Measurements from ENCODE around the gene PDZK1IP1.

PDZK1IP1 gene

GRCh38 chr1:47189844-47190508 lies at the start of gene PDZK1IP1:
TSS of gene PDZK1IP1 (minus strand) at chr1:47190036. CDS start at chr1:47189932, 104 bp downstream.
- Histone ChIP-seq H3F3A (ENCODE audit: insufficient read depth, low read length) (no peaks in the 10 kb centered on the region), H4K20me1 (ENCODE audit: insufficient read depth, low read length) (no peaks in the 10 kb centered on the region), H3K36me3 (replicated peaks; ENCODE audit: insufficient read depth, low read length) (no peaks in the 10 kb centered on the region), H3K27ac (ENCODE audit: low read length) (no peak within 1 kb of the TSS), H2AFZ (ENCODE audit: low read length) (no peak within 1 kb of the TSS), H3K9me3 (replicated peaks; ENCODE audit: insufficient read depth, low read length) (no peaks in the 10 kb centered on the region), H3K79me2 (ENCODE audit: low read length) (no peaks in the 10 kb centered on the region), H3K9me2 (replicated peaks; ENCODE audit: insufficient read depth, low read length) (no peaks in the 10 kb centered on the region), H3K4me2 (ENCODE audit: low read depth, low read length) (no peak within 1 kb of the TSS), H3K4me1 (ENCODE audit: low read length) (no peaks in the 10 kb centered on the region), H3K4me3 (ENCODE audit: low read length) (no peak within 1 kb of the TSS), H3K9ac (ENCODE audit: low read length) (no peak within 1 kb of the TSS), H3K27me3 (replicated peaks; ENCODE audit: insufficient read depth, low read length) (no peaks in the 10 kb centered on the region)
- TF ChIP-seq EZH2phosphoT487 (IDR thresholded peaks at IDR 0.05; ENCODE audit: low read length) (no peak), CTCF (IDR thresholded peaks at IDR 0.05; ENCODE audit: low read length) (no peak), EZH2 (optimal IDR thresholded peaks at IDR 0.05; ENCODE audit: low read depth, low read length) (no peak)
- no peak for DNase-seq

GRCh38 chr1:47238935-47239592 lies 49.2 kb upstream of the PDZK1IP1 start:
- H3K9ac ChIP-seq (ENCODE audit: low read length), result no peak overlapping the region
- no peak overlapping the region for H2AFZ ChIP-seq (ENCODE audit: low read length)
- no peaks in the 10 kb centered on the region for H4K20me1 ChIP-seq (ENCODE audit: insufficient read depth, low read length)
- H3K4me1 ChIP-seq (ENCODE audit: low read length), result no peaks in the 10 kb centered on the region
- H3K4me2 ChIP-seq (ENCODE audit: low read depth, low read length), result no peak overlapping the region
- no peak for TF ChIP-seq EZH2phosphoT487 (IDR thresholded peaks at IDR 0.05; ENCODE audit: low read length)
- TF ChIP-seq EZH2 (optimal IDR thresholded peaks at IDR 0.05; ENCODE audit: low read depth, low read length), result no peak
- no peak for TF ChIP-seq CTCF (IDR thresholded peaks at IDR 0.05; ENCODE audit: low read length)
- H3K4me3 ChIP-seq (ENCODE audit: low read length), result no peak overlapping the region
- no peaks in the 10 kb centered on the region for H3K79me2 ChIP-seq (ENCODE audit: low read length)
- no peaks in the 10 kb centered on the region for H3K9me3 ChIP-seq (replicated peaks; ENCODE audit: insufficient read depth, low read length)
- no peak overlapping the region for H3K27ac ChIP-seq (ENCODE audit: low read length)
- H3F3A ChIP-seq (ENCODE audit: insufficient read depth, low read length), result no peaks in the 10 kb centered on the region
- no peaks in the 10 kb centered on the region for H3K9me2 ChIP-seq (replicated peaks; ENCODE audit: insufficient read depth, low read length)
- no peaks in the 10 kb centered on the region for H3K36me3 ChIP-seq (replicated peaks; ENCODE audit: insufficient read depth, low read length)
- peaks cover under 1% of the 10 kb centered on the region; the same call in 1 of the 2 replicates for H3K27me3 ChIP-seq (replicated peaks; ENCODE audit: insufficient read depth, low read length)
- DNase-seq, result no peak

GRCh38 chr1:47235806-47236205 lies 46.0 kb upstream of the PDZK1IP1 start:
- no peaks in the 10 kb centered on the region for H3K4me1 ChIP-seq (ENCODE audit: low read length)
- no peak overlapping the region for H3K9ac ChIP-seq (ENCODE audit: low read length)
- H3K4me2 ChIP-seq (ENCODE audit: low read depth, low read length), result no peak overlapping the region

More at GRCh38 chr1:47235806-47236205, 46.0 kb upstream of the PDZK1IP1 start:
- Histone ChIP-seq H3K9me2 (replicated peaks; ENCODE audit: insufficient read depth, low read length) (no peaks in the 10 kb centered on the region), H3F3A (ENCODE audit: insufficient read depth, low read length) (no peaks in the 10 kb centered on the region), H3K4me3 (ENCODE audit: low read length) (no peak overlapping the region), H3K79me2 (ENCODE audit: low read length) (no peaks in the 10 kb centered on the region), H4K20me1 (ENCODE audit: insufficient read depth, low read length) (no peaks in the 10 kb centered on the region), H3K27ac (ENCODE audit: low read length) (no peak overlapping the region), H2AFZ (ENCODE audit: low read length) (no peak overlapping the region), H3K36me3 (replicated peaks; ENCODE audit: insufficient read depth, low read length) (no peaks in the 10 kb centered on the region), H3K9me3 (replicated peaks; ENCODE audit: insufficient read depth, low read length) (no peaks in the 10 kb centered on the region), H3K27me3 (replicated peaks; ENCODE audit: insufficient read depth, low read length) (peaks cover 29% of the 10 kb centered on the region)
- no peak for TF ChIP-seq EZH2 (optimal IDR thresholded peaks at IDR 0.05; ENCODE audit: low read depth, low read length)
- TF ChIP-seq CTCF (IDR thresholded peaks at IDR 0.05; ENCODE audit: low read length), result no peak
- TF ChIP-seq EZH2phosphoT487 (IDR thresholded peaks at IDR 0.05; ENCODE audit: low read length), result no peak
- DNase-seq, result no peak
